GM21381 (cell line): ENCODE measurements around the gene TRIM63.
A peak's percentile ranks its signal among the peaks of the same experiment; 100 is the strongest.

ENCODE experiments used
- ATAC-seq: cut with Tn5 transposase; IDR thresholded peaks from one replicate; pipeline ENCODE4 v1.9.1; 2021; ENCODE audit warnings: mild to moderate bottlenecking, moderate library complexity; ENCODE audit not compliant: unreplicated experiment

The TRIM63 gene

GRCh38 chr1:26035203-26035958 lies 32.0 kb downstream of the TRIM63 start:
- ATAC-seq, result peak; percentile 84

GRCh38 chr1:26034504-26035202 lies 32.8 kb downstream of the TRIM63 start:
- ATAC-seq, result no peak

- ATAC-seq, result no peak
Observed at GRCh38 chr1:26032656-26033357, 34.6 kb downstream of the TRIM63 start.

- ATAC-seq, result no peak
Observed at GRCh38 chr1:26031611-26032220, 35.7 kb downstream of the TRIM63 start.

GRCh38 chr1:26031196-26031595 lies 36.2 kb downstream of the TRIM63 start:
- no peak for ATAC-seq

GRCh38 chr1:26029864-26030481 lies 37.5 kb downstream of the TRIM63 start:
- no peak for ATAC-seq

GRCh38 chr1:26029054-26029863 lies 38.2 kb downstream of the TRIM63 start:
- ATAC-seq, result no peak

- ATAC-seq, result no peak
Observed at GRCh38 chr1:26028490-26028980, 38.9 kb downstream of the TRIM63 start.

GRCh38 chr1:26027716-26028489 lies 39.5 kb downstream of the TRIM63 start:
- no peak for ATAC-seq

GRCh38 chr1:26025517-26025916 lies 41.9 kb downstream of the TRIM63 start:
- ATAC-seq, result no peak

GRCh38 chr1:26025060-26025459 lies 42.4 kb downstream of the TRIM63 start:
- ATAC-seq, result no peak

- ATAC-seq, result no peak
Observed at GRCh38 chr1:26023826-26024225, 43.6 kb downstream of the TRIM63 start.

- ATAC-seq, result no peak
Observed at GRCh38 chr1:26023009-26023408, 44.4 kb downstream of the TRIM63 start.

GRCh38 chr1:26022404-26022779 lies 45.0 kb downstream of the TRIM63 start:
- ATAC-seq, result no peak

GRCh38 chr1:26021647-26022403 lies 45.6 kb downstream of the TRIM63 start, which contains the start of gene EXTL1:
TSS of gene EXTL1 (plus strand) at chr1:26021775. CDS start at chr1:26022647, 872 bp downstream.
- no peak for ATAC-seq

- no peak for ATAC-seq
Observed at GRCh38 chr1:26020941-26021646, 46.3 kb downstream of the TRIM63 start.

GRCh38 chr1:26020330-26020768 lies 47.1 kb downstream of the TRIM63 start:
- ATAC-seq, result no peak
